Calu3 (cell line): ENCODE measurements around the gene CUL7. TPM values are rescaled to one million over a fixed set of nuclear protein-coding genes. Genes with fewer than 3 reads are reported as not detected.
A peak's percentile ranks its signal among the peaks of the same experiment; 100 is the strongest.

Experiments
- BruUV-seq: library from RNA; stranded (reverse); fragments of 400-500 nt; replicated peaks from 2 replicates; lab custom pipeline; 2021; lab: Mats Ljungman, UMichigan
- CTCF ChIA-PET: fragments of 300-600 bp; sonication (Branson Sonifier 250); formaldehyde crosslinking; loops from one replicate; lab custom pipeline; 2022; ENCODE audit warnings: antibody characterized with exemption; lab: Charles Lee
- DNase-seq: peaks from one replicate; pipeline ENCODE4 v3.0.0; 2022
- H3K27ac Mint-ChIP-seq: one replicate; pipeline ENCODE4 v1.8.0; 2022; ENCODE audit warnings: mixed read lengths; ENCODE audit not compliant: unreplicated experiment
- H3K27me3 Mint-ChIP-seq: one replicate; pipeline ENCODE4 v1.8.0; 2022; ENCODE audit warnings: mixed read lengths; ENCODE audit not compliant: unreplicated experiment
- H3K36me3 Mint-ChIP-seq: one replicate; pipeline ENCODE4 v1.8.0; 2022; ENCODE audit warnings: mild to moderate bottlenecking, moderate library complexity, mixed read lengths; ENCODE audit not compliant: insufficient read depth, unreplicated experiment
- H3K4me1 Mint-ChIP-seq: one replicate; pipeline ENCODE4 v1.8.0; 2022; ENCODE audit warnings: mild to moderate bottlenecking, low read depth, mixed read lengths; ENCODE audit not compliant: unreplicated experiment
- H3K4me3 Mint-ChIP-seq: one replicate; pipeline ENCODE4 v1.8.0; 2022; ENCODE audit warnings: mild to moderate bottlenecking, low read depth, moderate library complexity, mixed read lengths; ENCODE audit not compliant: unreplicated experiment
- H3K9me3 Mint-ChIP-seq: one replicate; pipeline ENCODE4 v1.8.0; 2022; ENCODE audit warnings: low read depth, mixed read lengths; ENCODE audit not compliant: unreplicated experiment
- intact Hi-C: fragments of 100-400 bp; cut with micrococcal nuclease; formaldehyde crosslinking; loops from one replicate; pipeline ENCODE4 v1.10.0; 2022; ENCODE audit not compliant: unreplicated experiment
- total RNA-seq: library from RNA; stranded (reverse); gene quantifications from 2 replicates; pipeline ENCODE4 v1.2.3, GENCODE V29; 2022
- TF ChIP-seq, protein P1 (sequence below): fragments of 200-600 bp; IDR thresholded peaks from one replicate; pipeline ENCODE4 v1.8.0; 2022; ENCODE audit warnings: antibody characterized with exemption; ENCODE audit not compliant: unreplicated experiment

CUL7 gene
- total RNA-seq, 1 experiment from 2014 or later = 25.5 TPM

GRCh38 chr6:43013097-43013842, 40.4 kb downstream of the CUL7 start:
- Mint-ChIP-seq H3K36me3 (peaks cover 30% of the 10 kb centered on the region), H3K27me3 (no peaks in the 10 kb centered on the region), H3K27ac (peak overlapping the region; percentile 85), H3K9me3 (no peaks in the 10 kb centered on the region), H3K4me3 (peak overlapping the region; percentile 97), H3K4me1 (peaks cover 28% of the 10 kb centered on the region)
- CTCF ChIA-PET = interaction anchor here (0.7 to 2.8 kb wide), 9 partner anchors 10 to 169 kb away, joined by 3 to 15 read pairs (median 4); partner anchors contain the start of genes CUL7, CUL9, KLC4 and MRPL2
- intact Hi-C loops = loop anchor here (2.0 kb wide), 1 partner anchor 16 kb away; no protein-coding TSS in a partner anchor
- DNase-seq = no peak
- BruUV-seq = no TSS peak
- TF ChIP-seq, protein P1, sequence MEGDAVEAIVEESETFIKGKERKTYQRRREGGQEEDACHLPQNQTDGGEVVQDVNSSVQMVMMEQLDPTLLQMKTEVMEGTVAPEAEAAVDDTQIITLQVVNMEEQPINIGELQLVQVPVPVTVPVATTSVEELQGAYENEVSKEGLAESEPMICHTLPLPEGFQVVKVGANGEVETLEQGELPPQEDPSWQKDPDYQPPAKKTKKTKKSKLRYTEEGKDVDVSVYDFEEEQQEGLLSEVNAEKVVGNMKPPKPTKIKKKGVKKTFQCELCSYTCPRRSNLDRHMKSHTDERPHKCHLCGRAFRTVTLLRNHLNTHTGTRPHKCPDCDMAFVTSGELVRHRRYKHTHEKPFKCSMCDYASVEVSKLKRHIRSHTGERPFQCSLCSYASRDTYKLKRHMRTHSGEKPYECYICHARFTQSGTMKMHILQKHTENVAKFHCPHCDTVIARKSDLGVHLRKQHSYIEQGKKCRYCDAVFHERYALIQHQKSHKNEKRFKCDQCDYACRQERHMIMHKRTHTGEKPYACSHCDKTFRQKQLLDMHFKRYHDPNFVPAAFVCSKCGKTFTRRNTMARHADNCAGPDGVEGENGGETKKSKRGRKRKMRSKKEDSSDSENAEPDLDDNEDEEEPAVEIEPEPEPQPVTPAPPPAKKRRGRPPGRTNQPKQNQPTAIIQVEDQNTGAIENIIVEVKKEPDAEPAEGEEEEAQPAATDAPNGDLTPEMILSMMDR = no peak

GRCh38 chr6:43012364-43012763, 41.3 kb downstream of the CUL7 start:
- CTCF ChIA-PET = interaction anchor here (0.8 to 2.8 kb wide), 2 partner anchors 131 to 170 kb away, joined by 3 to 15 read pairs; partner anchors contain the start of gene CUL9
- Mint-ChIP-seq H3K27me3 (no peaks in the 10 kb centered on the region), H3K4me1 (peaks cover 28% of the 10 kb centered on the region), H3K4me3 (peak overlapping the region; percentile 97), H3K27ac (no peak overlapping the region), H3K36me3 (peaks cover 30% of the 10 kb centered on the region), H3K9me3 (no peaks in the 10 kb centered on the region)
- no TSS peak for BruUV-seq
- intact Hi-C loops = loop anchor here (2.0 kb wide), 1 partner anchor 16 kb away; no protein-coding TSS in a partner anchor
- no peak for DNase-seq
- TF ChIP-seq, protein P1 = no peak

DNA sequence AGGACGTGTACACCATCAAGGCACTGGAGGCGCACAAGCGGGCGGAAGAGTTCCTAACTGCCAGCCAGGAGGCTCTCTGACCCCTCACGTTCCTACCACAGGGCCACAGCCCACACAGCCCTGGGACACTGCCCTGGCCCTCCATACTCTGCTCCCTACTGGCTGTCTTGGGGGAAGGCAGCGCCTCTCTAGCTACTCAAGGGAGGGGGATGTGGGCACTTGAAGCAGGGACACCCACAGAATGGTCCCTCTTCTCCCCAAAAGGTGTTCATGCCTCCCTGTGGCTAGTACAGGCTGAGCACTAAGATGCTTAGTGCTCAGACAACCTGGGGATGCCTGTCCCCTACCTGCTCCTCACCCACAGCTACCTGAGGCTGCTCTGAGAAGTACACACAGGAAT, 42.4 kb downstream of the CUL7 start:
- intact Hi-C loops = no loop called here
- Mint-ChIP-seq H3K4me3 (no peak overlapping the region), H3K27ac (no peak overlapping the region), H3K27me3 (no peaks in the 10 kb centered on the region), H3K9me3 (no peaks in the 10 kb centered on the region), H3K4me1 (peaks cover 28% of the 10 kb centered on the region), H3K36me3 (peaks cover 36% of the 10 kb centered on the region)
- BruUV-seq = no TSS peak
- TF ChIP-seq, protein P1 = no peak
- no peak for DNase-seq
- CTCF ChIA-PET = interaction anchor here (0.6 to 1.4 kb wide), 3 partner anchors 10 to 292 kb away, joined by 3 to 6 read pairs (median 5); no protein-coding TSS in a partner anchor

DNA sequence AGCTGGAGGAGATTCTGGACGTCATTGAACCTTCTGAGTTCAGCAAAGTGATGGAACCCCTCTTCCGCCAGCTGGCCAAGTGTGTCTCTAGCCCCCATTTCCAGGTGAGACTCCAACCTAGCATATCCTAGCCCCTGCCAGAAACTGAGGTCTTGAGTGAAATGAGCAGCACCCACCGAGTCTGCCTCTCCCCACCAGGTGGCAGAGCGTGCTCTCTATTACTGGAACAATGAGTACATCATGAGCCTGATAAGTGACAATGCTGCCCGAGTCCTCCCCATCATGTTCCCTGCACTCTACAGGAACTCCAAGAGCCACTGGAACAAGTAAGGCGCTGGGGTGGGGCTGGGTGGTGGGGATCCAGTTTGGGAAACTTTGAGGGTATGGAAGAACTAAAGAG, 44.5 kb downstream of the CUL7 start:
- no TSS peak for BruUV-seq
- intact Hi-C loops = loop anchor here (2.0 kb wide), 1 partner anchor 134 kb away; no protein-coding TSS in a partner anchor
- H3K27me3 Mint-ChIP-seq = no peaks in the 10 kb centered on the region
- no peaks in the 10 kb centered on the region for H3K9me3 Mint-ChIP-seq
- TF ChIP-seq, protein P1 = peak; percentile 68
- peaks cover 19% of the 10 kb centered on the region for H3K4me1 Mint-ChIP-seq
- H3K27ac Mint-ChIP-seq = no peak overlapping the region
- peaks cover 32% of the 10 kb centered on the region for H3K36me3 Mint-ChIP-seq
- no peak overlapping the region for H3K4me3 Mint-ChIP-seq
- CTCF ChIA-PET = interaction anchor here (1.0 kb wide), 1 partner anchor 25 kb away, joined by 3 read pairs; the partner anchor contains the start of gene PPP2R5D
- DNase-seq = peak; percentile 68
